ENCODE measurements around the gene MUS81.

The MUS81 gene

GRCh38 chr11:65862941-65863888 is 3.0 kb downstream of the MUS81 start:
- Histone ChIP-seq H3K27me3 (ENCODE audit: insufficient read depth, poor library complexity, severe bottlenecking) (no peaks in the 10 kb centered on the region), H3K4me3 (replicated peaks; ENCODE audit: insufficient read depth, low read length) (no peak overlapping the region), H3K27ac (replicated peaks) (no peak overlapping the region)
- no peak for TF ChIP-seq GABPA (IDR thresholded peaks at IDR 0.05; ENCODE audit: low read depth)
- no peak for TF ChIP-seq CTCF (IDR thresholded peaks at IDR 0.05; ENCODE audit: insufficient read depth, low read length)
- TF ChIP-seq POLR2AphosphoS5 (IDR thresholded peaks at IDR 0.05; ENCODE audit: low read depth) = no peak
- no peak for TF ChIP-seq SPI1 (IDR thresholded peaks at IDR 0.05; ENCODE audit: borderline replicate concordance, low read depth)
- TF ChIP-seq REST (IDR thresholded peaks at IDR 0.05; ENCODE audit: insufficient replicate concordance, low read depth) = no peak
- no peak for DNase-seq (ENCODE audit: low read depth in 1 of 2, low spot score in 1 of 2)

GRCh38 chr11:65863889-65864705 is 3.9 kb downstream of the MUS81 start:
- Histone ChIP-seq H3K27me3 (ENCODE audit: insufficient read depth, poor library complexity, severe bottlenecking) (no peaks in the 10 kb centered on the region), H3K4me3 (replicated peaks; ENCODE audit: insufficient read depth, low read length) (no peak overlapping the region), H3K27ac (replicated peaks) (no peak overlapping the region)
- no peak for TF ChIP-seq SPI1 (IDR thresholded peaks at IDR 0.05; ENCODE audit: borderline replicate concordance, low read depth)
- no peak for TF ChIP-seq CTCF (IDR thresholded peaks at IDR 0.05; ENCODE audit: insufficient read depth, low read length)
- TF ChIP-seq REST (IDR thresholded peaks at IDR 0.05; ENCODE audit: insufficient replicate concordance, low read depth) = no peak
- TF ChIP-seq GABPA (IDR thresholded peaks at IDR 0.05; ENCODE audit: low read depth) = no peak
- TF ChIP-seq POLR2AphosphoS5 (IDR thresholded peaks at IDR 0.05; ENCODE audit: low read depth) = no peak
- DNase-seq (ENCODE audit: low read depth in 1 of 2, low spot score in 1 of 2) = no peak

GRCh38 chr11:65864706-65865471 is 4.7 kb downstream of the MUS81 start:
- Histone ChIP-seq H3K27me3 (ENCODE audit: insufficient read depth, poor library complexity, severe bottlenecking) (no peaks in the 10 kb centered on the region), H3K4me3 (replicated peaks; ENCODE audit: insufficient read depth, low read length) (no peak overlapping the region), H3K27ac (replicated peaks) (no peak overlapping the region)
- DNase-seq (ENCODE audit: low read depth in 1 of 2, low spot score in 1 of 2) = no peak
- TF ChIP-seq GABPA (IDR thresholded peaks at IDR 0.05; ENCODE audit: low read depth) = no peak
- no peak for TF ChIP-seq POLR2AphosphoS5 (IDR thresholded peaks at IDR 0.05; ENCODE audit: low read depth)
- TF ChIP-seq CTCF (IDR thresholded peaks at IDR 0.05; ENCODE audit: insufficient read depth, low read length) = no peak
- TF ChIP-seq SPI1 (IDR thresholded peaks at IDR 0.05; ENCODE audit: borderline replicate concordance, low read depth) = no peak
- no peak for TF ChIP-seq REST (IDR thresholded peaks at IDR 0.05; ENCODE audit: insufficient replicate concordance, low read depth)

Measured in HL-60 (cell line).